ENCODE data around the gene SMCO2.

DNA sequence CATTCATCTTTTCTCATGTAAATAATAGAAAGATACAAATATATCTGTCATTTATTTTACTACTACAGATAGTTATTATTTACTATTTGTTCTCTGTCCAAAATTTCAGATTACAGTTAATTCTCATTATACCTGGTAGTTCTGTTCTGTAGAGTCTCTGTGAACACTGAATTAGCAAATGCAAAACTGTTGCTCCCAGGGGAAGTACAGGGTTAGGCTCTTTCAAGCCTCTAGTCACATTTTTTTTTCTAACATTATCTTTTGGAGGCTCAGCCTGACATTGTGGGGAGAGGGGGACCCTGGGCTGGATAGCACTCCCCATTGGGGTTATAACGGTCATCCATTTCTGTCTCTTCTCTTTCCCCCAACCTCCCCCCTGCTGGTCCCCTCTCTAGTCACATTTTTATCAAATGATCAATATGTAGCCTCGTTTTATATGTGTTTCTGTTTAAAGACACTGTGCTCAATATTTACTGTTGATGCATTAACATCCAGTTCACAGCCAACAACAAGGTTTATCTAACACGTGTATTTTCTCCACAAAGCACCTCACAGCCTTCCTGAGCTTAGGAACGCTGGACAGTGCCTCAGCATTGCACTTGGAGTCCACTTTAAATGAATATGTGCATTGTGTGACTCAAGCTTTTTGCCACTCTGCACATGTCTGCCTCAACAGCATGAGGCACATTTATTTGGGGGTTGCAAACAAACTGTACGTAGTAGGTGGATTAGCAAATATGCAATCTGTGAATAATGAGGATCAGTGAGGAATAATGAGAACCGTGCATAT is 4.7 kb downstream of the SMCO2 start:
- TF ChIP-seq POLR2A (IDR thresholded peaks at IDR 0.05) (no peak), EP300 (IDR thresholded peaks at IDR 0.05) (no peak)
- TF ChIP-seq, protein P1, sequence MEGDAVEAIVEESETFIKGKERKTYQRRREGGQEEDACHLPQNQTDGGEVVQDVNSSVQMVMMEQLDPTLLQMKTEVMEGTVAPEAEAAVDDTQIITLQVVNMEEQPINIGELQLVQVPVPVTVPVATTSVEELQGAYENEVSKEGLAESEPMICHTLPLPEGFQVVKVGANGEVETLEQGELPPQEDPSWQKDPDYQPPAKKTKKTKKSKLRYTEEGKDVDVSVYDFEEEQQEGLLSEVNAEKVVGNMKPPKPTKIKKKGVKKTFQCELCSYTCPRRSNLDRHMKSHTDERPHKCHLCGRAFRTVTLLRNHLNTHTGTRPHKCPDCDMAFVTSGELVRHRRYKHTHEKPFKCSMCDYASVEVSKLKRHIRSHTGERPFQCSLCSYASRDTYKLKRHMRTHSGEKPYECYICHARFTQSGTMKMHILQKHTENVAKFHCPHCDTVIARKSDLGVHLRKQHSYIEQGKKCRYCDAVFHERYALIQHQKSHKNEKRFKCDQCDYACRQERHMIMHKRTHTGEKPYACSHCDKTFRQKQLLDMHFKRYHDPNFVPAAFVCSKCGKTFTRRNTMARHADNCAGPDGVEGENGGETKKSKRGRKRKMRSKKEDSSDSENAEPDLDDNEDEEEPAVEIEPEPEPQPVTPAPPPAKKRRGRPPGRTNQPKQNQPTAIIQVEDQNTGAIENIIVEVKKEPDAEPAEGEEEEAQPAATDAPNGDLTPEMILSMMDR (IDR thresholded peaks at IDR 0.05), result no peak
